H4 (cell line): ENCODE measurements around the gene UQCR10. TPM values are rescaled to one million over a fixed set of nuclear protein-coding genes. Genes with fewer than 3 reads are reported as not detected.

Source experiments
- DNase-seq: peaks from one replicate; pipeline ENCODE4 v3.0.0-alpha.2; 2015; ENCODE audit warnings: low spot score
- total RNA-seq: library from RNA; depleted of rRNA; stranded (reverse); fragments of >200 nt; shearing (Covaris generic); gene quantifications from 2 replicates; pipeline ENCODE4 v1.2.3, GENCODE V29; 2014; rRNA removed

UQCR10 gene
- total RNA-seq, 1 experiment from 2014 or later: 85.1 TPM

DNA sequence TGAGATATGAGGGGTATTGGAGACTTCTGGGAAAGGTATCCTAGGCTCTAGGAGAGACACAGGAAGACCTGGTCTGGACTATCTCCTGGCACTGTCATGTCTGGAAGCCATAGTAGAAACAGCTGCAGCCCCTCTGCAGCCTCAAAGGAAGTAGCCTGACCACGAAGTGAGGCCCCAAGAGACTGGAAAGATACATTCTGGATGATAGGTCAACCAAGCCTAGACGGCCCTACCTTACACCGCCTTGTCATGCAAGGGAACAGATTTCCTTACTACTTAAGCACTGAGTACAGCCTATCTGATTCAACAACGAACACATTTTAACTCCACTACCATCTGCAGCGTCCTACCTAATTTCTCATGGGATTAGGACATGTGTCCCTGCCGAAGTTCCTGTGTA, 31.1 kb downstream of the UQCR10 start:
- DNase-seq: no peak

DNA sequence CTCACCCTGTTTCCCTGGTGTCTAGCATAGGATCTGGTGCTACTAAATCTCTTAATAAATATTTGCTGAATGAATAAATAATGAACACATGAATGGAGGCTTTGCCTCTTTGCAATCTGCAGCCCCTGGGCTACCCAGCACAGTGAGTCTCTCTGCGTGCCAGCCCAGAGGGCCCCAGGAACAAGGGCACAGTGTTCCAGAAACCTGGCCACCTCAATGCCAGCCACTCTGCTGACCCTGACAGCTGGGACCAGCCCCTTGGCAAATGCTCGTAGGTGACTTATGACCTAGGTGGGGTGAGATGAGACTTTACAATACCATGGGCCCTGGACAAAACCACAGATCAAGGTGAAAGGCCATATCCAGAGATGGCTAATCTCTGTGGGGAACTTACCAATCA, 31.6 kb downstream of the UQCR10 start:
- no peak for DNase-seq

DNA sequence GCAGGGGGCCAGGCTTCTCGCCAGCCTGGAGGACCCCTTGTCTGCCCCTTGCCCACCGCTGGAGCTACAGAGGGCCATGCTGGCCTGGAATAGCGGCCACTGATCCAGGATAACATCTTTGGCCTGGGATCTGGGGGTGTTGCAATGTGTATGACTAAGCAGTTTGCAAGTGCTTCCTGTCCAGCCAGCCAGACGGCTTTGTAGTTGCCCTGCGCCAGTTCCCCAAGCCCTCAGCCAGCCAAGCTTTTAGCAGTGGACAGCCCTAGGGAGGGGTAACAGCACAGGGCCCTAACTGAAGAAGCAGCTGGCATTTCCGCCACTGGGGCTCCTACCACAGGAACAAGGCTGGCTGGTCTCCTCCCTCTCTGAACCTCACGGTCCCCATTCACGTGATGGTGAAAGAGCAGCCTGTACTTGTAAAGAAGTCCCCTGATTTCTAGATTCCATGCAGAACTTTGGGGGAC, 32.1 kb downstream of the UQCR10 start:
- DNase-seq: peak; percentile 93

DNA sequence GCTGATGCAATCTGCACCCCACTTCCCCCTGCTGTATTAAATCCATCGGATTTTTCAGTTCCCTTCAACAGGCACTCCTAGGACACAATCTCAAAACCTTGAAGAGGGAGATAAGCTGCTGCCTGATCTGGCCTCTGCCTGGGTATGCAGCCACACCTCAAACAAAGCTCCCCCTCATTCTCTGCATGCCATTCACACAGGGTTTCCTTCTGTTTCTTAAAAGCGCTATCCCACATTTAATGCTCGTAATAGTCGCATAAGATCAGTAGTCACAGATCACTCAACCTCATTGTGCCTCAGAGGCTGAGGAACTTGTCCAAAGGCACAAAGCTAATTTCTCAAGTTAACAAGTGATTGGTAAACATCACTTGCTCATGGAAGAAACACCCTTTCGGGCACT, 34.0 kb downstream of the UQCR10 start:
- no peak for DNase-seq

DNA sequence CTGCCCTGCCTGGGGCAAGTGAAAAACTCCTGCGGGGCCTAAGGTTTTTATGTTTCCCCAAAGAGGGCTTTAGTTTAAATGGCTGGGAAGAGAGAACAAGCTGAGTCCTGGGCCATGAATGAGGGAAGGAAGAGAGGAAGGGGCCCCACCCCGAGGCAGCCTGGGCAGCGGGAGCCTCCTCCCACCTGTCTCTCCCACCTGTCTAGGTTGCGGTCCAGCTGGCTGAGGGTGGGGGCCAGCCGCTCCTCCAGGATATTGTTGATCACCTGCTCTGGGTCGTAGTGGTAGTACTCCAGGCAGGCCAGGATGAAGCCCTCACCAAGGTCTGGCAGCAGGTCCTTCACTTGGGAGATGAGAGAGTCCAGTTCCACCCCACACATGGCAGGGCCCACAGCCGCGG, 34.6 kb downstream of the UQCR10 start:
- DNase-seq: no peak

DNA sequence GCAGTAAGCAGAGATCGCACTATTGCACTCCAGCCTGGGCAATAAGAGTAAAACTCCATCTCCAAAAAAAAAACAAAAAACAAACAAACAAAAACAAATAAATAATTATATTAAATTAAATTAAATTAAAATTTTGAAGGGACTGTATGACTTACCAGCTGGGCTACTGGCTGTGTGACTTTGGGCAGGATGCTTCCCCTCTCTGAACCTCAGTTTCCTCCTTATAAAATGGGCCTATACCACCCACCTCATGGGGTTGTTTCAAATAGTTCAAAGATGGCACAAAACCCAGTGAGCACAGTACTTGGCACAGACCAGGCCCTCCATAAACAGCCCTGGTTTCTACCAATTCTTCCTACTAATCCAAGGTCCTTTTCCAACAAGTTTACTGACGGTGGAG, 36.0 kb downstream of the UQCR10 start:
- no peak for DNase-seq

DNA sequence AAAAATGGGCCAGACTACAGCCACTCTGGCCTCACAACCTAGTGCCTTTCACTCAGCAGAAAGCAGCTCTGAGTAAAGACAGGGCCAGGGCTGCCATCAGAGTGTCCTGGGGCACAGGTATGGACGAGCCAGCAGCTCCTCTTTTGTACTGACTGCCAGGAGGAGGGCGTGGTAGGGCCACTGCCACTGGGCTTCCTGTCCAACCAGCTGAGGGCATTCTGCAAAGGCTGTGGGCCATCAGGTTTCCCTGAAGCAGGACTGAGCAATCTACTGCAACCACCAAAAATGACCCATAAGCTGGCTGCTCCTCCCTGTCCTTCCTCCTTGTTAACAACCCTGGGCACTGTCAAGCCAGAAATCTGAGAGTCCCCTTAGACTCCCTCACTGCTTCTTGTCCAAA, 37.8 kb downstream of the UQCR10 start:
- DNase-seq: no peak

DNA sequence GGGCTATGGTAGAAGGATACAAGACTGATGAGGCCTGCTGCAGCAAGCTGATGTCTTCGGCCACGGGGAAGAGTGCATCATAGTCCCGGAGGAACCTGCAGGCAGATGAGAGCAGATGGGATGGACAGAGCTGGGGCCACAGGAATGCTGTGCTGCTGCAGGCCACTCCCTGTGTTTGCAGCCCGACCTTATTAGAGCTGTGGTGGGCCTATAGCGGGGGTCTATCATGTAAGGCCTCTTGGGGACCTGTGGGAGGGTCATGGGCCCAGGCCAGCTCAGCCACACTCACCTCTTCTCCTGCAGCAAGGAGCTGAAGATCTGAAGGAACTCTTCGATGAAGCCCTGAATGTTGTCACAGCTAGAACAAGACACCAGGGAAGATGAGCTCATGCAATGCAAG, 39.0 kb downstream of the UQCR10 start:
- no peak for DNase-seq

DNA sequence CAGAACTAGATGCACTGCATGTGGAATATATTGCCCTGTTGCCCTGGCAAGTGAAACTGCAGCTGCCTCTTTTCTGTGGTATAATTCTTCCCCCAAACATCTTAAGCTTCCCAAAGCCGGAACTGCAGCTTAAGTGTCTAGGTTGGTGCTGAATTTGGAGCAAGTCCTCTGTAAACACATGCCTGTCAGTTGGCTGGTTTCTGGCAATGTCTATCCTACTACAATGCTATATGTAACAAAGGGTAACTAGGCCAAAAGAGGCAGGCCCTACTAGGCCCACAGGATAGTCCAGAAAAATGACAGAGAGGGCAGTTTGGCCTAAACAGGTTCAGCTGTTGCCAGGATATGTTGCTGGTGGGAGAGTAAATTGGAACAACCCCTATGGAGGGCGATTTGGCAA, 43.0 kb downstream of the UQCR10 start:
- DNase-seq: no peak

DNA sequence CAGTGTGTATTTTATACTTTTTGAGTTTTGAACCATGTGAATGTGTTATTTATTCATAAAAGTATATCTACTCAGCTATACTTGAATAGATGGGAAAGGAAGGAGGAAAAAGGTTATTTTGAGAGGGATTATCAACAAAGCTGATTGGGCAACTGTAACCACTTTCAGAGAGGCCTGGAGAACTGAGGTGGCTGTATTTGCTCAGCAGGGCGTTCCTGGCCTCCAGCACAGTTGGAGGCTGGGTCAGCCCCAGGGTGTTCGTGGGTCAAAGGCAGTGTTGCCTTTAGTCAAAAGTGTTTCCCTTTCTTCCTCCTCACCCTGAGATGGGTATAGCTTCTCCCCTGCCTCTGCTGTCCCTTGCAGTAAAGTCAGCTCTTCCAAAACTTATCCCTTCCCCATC, 44.2 kb downstream of the UQCR10 start:
- no peak for DNase-seq

DNA sequence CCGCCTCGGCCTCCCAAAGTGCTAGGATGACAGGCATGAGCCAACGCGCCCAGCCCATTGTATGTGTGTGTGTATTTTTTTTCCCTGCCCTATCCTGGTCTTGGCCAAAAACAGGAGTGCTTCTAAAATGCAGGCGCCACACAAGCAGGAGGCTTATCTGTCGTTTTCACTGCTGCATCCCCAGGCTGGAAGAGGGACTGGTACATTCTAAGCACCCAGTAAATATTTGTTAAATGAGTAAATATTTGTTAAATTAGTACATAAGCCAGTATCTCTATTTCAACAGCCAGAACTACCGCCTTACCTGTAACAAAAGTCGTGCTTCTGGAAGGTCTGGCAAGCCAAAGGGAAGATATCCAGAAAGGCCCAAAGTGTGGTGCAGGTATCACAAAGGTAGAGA, 46.0 kb downstream of the UQCR10 start:
- DNase-seq: no peak

DNA sequence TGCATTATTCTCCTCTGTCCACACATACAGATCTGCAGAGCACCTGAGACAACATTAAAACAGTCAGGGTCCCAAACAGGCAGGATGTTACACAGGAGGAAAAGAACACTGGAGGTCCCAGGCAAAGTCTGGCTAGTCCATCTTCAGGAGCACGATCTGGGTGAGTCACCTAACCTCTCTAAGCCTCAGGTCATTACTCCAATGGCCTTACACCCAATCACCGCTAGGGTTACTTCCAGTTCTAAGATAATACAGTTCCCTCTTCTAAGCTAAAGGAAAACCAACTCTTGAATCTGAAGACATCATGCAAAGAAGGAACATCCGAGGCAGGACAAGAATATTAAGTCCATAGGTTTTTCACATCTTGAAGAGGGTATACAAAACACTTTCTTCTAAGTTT, 46.4 kb downstream of the UQCR10 start:
- no peak for DNase-seq

DNA sequence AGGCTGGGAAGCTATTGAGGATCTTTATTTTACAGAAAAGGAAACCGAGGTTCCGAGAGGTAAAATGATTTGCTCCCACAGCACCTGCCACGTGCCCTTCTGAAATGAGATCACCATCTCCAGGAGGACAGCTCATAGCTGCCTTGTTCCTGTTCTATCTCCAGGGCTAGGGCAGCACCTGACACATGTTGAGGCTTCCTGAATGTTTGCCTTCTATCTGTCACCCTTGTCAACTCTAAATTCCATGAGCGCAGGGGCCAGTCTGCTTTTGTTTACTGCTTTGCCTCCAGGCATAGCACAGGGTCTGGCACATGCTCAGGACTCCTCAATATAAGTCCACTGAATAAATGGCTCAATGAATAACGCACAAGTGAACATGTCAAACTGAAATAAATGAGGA, 46.8 kb downstream of the UQCR10 start:
- DNase-seq: no peak

DNA sequence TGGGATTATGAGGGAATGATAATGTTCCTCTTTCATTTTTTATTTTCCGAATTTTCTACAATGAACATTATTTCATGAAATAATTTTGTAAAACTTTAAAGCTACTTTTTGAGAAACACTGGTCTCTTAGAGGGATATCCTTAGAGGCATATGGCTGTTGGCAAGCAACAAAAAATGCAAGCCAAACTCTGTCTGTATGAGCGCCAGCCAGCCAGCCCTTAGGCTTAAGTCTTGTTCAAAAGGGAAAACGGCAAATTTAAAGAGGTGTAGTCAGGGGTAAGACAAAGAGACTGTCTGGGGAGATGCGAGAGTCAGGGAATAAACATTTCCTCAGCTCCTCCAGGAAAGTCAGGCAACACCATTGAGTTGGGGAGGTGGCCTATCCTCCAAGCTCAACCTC, 48.4 kb downstream of the UQCR10 start:
- DNase-seq: no peak

DNA sequence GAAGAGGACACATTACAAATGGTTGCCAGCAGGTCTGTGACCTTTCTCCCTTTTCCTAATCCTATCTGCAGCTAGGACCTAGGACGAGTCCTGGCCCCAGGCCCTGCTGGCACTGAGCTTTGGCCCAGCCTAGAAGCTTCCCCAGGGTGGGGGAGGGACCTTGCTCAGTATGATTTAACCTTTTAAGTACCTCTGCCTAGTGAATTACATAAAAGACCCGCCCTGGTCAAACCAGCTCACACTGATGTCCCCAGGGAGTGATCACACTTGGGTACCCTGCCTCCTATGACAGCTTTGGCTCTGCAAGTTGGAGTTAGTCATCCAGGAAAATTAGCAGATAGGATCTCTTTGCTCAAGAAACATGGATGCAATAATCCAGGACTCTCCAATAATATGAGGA, 49.0 kb downstream of the UQCR10 start:
- no peak for DNase-seq

DNA sequence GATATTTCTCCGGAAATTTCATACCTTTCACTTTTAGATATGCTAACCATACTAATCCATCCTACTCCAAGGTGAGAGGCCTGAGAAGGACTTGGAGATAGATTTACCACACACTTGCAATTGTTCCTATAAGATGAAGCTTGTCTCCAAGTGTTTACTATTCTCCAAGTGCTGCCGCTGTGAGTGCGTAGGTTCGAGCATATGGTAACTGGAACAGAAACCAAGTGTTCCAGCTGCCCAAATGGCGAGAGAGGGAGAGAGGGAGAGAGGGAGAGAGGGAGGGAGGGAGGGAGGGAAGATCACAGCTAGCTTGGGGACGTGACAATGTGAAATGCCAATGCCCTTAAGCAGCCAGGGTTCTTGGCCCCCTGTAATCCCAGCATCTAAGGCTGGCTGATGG, 49.4 kb downstream of the UQCR10 start:
- no peak for DNase-seq

DNA sequence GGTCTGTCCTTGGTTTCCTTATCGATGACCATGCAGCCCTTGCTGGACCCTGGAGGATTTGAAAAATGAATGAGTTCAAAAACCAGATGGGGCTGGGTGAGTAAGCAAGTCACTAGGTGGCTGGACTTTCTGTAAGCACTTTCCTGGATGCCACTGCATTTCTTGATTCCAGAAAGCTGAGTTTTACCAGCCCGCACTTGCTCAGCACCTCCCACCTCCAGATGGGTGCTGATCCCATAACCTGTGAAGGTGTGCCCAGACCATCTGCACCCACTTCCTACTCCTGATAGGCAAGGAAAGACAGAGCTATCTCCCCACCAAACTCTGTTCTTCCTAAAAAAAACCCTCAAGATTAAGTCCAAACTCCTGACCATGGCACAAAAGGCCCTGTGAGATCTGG, 49.8 kb downstream of the UQCR10 start:
- DNase-seq: no peak

DNA sequence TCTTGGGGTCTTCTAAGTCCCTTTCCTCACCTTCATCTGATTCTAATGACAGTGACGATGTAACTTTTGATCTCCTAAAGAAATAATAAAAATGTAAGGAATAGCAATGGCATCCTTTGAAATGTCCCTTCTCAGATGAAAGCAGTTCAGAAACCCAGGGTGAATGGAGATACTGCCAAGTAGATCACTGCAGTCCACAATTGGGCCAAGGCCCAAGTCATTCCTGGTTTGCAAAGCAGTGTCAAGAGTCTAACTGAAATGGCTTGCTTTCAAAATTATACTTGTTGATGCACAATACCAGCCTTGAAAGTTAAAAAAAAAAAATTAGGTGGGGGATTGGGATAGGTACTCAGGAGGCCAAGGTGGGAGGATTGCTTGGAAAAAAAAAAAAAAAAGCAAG, 50.6 kb downstream of the UQCR10 start:
- no peak for DNase-seq

DNA sequence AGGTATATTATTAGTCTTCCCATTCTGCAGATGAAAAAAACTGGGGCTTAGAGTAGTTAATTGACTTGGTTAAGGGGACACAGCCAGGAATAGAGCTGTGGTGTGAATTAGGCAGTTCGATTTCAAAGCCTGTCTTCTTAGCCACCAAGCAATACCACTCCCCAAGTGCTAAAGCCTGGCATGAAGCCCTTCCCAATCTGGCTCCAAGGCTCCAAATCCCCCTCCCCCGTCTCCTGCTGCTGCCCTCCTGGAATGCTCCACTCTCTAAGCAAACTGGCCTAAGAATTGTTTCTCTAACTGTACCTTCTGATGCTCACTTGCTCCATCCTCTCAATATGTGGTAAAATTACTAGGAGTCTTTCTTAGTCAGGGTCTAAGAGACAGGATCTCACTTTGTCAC, 52.3 kb downstream of the UQCR10 start:
- no peak for DNase-seq

Other genes starting within 250 kb of the UQCR10 start
- gene THOC5, start 213.6 kb upstream of the UQCR10 start, total RNA-seq: 30.2 and 39.8 TPM in 2 replicates
- gene NIPSNAP1, start 186.3 kb upstream of the UQCR10 start, total RNA-seq: 58.8 and 72.4 TPM in 2 replicates
- gene NF2, start 163.7 kb upstream of the UQCR10 start, total RNA-seq: 32.3 and 32.4 TPM in 2 replicates
- gene CABP7, start 47.4 kb upstream of the UQCR10 start, total RNA-seq: 0.04 and 0.39 TPM in 2 replicates
- 18.9 and 21.2 TPM in 2 replicates for gene ZMAT5, start 362 bp upstream of the UQCR10 start, total RNA-seq
- 12.9 and 16.0 TPM in 2 replicates for gene ASCC2, start 70.9 kb downstream of the UQCR10 start, total RNA-seq
- gene MTMR3, start 115.8 kb downstream of the UQCR10 start, total RNA-seq: 5.7 and 6.0 TPM in 2 replicates